Stimulated activated naive CD4-positive, alpha-beta T cell treated with Interleukin-2 at 50 U/mL for 16 hours (primary cell): ENCODE data around the gene SLC18A3.

Experiments used
- DNase-seq: peaks from one replicate; lab custom pipeline; 2025; lab: John Stamatoyannopoulos, UW

SLC18A3 gene

DNA sequence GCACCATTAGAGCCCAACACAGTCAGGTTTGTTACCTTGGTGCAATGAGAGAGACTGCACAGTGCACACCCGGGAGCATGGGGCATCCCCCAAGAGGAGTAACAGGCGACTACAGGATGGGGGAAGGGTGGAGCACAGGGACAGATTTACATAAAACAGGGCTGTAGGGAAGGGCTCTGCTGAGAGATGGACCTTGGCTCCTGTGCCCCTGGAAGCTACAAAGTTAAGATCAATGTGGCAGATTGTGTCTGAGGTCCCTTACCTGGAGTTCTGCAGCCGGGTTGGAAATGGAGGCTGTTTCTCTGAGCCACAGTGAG is 13.7 kb upstream of the SLC18A3 start:
- DNase-seq, result no peak

- no peak for DNase-seq
Observed at GRCh38 chr10:49596836-49597235, 13.3 kb upstream of the SLC18A3 start.

- DNase-seq, result no peak
Observed at GRCh38 chr10:49597426-49598163, 12.5 kb upstream of the SLC18A3 start.

DNA sequence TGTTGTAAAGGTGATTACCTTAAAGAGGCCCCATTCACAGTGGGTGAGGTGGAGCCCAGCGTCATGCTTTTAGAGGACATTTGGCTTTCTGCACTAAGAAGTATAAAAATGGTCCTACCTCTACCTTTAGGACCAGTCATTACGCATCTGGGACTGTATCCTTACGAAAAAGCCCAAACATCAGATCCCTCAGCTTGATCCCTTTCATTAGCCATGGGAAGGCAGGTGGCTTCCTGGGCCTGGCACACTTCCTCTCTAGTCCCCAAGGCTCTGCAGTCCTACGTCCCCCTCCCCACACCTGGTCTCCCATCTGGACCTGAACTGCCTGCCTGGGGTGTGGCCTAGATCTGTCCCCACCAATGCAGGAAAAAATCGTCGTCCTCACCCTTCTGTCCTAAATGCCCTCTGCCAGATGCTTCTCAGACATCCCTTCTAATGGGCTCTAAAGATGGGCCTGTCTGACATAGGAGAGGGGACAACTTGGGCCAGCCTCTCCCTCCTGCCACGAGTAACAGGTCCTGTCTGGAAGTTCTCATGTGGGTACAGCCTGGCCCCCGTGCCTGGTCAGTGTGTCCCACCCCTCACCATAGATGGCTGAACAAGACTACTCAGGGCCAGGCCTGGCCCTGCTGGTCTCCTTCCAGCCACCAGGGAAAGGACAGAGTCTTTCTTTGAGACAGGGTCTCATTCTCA is 11.8 kb upstream of the SLC18A3 start:
- DNase-seq, result no peak

- DNase-seq, result no peak
Observed at GRCh38 chr10:49598986-49599385, 11.1 kb upstream of the SLC18A3 start.

DNA sequence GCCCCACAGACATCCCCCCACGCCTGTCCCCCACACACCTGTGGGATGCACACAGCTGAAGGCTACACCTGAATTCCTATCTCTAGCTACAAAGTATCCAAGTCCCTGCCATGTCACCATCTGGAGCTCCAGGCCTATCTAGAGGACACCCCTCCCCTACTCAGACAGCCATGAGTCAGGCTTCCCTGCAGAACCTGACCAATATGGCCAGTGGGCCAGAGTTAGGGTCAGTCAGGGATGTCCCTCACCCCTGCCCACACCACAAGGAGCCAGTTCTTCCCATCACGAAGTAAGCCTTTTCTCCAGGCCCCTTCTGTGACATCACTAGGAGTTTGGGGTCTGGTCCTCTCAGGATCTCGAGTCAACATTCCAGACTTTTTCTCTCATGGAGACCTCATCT is 10.6 kb upstream of the SLC18A3 start:
- no peak for DNase-seq

- no peak for DNase-seq
Observed at GRCh38 chr10:49600046-49600445, 10.1 kb upstream of the SLC18A3 start.

GRCh38 chr10:49600781-49601400 is 9.2 kb upstream of the SLC18A3 start:
- no peak for DNase-seq

GRCh38 chr10:49601857-49602256 is 8.3 kb upstream of the SLC18A3 start:
- no peak for DNase-seq

DNA sequence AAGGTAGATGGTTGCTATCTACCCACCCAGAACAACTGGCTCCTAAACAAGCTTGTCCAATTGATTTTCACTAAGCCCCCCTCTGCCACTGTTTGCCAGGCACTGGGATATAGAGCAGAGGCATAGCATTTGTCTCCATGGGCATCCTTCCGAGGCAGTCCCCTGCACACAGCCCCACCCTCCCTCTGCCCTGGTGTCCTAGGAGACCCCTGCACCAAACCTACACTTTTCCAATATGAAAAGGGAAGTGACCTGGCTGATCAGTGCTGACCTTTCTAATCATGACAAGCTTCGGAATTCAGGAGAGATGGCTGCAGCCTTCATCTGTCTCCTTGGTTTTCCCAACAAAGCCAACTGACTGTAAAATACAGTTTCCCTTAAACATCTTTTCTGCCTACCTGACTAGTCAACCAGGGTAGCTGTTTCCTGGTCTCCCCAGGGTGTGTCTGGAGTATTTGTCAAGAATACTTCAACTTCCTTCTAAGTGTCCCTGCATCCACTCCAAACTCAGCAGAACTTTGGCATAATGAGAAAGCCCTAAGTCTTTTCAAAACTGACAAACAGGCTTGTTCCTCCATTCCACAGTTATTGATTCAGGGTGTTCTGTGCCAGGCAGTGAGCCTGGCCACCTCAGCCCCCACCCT is 7.6 kb upstream of the SLC18A3 start:
- DNase-seq, result no peak

DNA sequence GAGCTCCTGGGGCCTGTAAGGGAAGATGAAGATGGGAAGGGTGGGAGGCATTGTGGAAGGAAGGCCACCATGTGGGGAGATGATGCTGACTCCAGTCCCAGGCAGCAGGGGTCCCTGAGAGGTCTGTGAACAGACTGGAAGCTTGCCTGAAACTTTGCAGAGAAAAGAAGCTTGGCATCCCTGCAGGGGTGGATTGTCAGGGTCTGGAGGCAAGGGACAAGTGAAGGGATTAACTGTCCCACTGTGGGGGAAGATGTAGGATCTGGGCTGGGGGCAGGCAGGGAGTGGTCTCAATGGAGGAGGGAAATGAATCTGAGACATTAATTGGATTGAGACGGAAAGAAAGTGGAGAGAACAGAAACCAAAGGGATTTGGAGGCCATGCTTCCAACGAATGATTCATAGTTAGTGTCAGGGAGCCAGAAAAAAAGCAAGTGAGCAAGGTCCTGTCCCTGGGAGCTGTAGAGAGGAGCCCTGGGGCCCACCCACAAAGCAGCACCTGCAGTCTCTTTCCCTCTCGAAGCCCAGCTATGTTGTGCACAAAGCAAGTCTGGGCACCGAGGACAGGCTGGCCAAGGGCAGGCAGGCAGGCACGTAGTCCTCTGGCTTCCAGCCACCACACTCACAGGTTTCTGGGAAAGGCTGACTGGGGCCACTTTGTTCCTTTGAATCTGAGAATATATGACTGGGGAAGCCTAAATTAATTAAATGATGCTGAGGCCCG is 4.7 kb upstream of the SLC18A3 start:
- DNase-seq, result no peak

- no peak for DNase-seq
Observed at GRCh38 chr10:49605939-49606509, 4.1 kb upstream of the SLC18A3 start.

GRCh38 chr10:49606981-49607535 is 3.1 kb upstream of the SLC18A3 start:
- peak; percentile 17 for DNase-seq

GRCh38 chr10:49608166-49609005 is 1.7 kb upstream of the SLC18A3 start:
- no peak for DNase-seq

DNA sequence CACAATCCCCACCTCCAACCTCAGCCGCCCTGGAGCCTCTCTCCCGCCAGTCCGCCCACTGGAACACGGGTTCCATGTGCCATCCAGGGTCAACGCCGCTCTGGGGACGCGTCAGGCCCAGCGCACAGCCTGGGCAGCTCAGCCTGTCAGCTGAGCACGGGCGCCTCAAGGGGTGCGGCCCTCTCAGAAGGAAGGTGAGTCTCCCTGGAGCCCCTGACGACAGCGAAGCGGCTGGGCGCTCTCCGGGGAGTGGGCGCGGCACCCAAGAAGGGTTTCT is 1.2 kb upstream of the SLC18A3 start:
- no peak for DNase-seq

GRCh38 chr10:49609283-49610113 is 612 bp upstream of the SLC18A3 start:
- no peak for DNase-seq

GRCh38 chr10:49610458-49611165 is 502 bp downstream of the SLC18A3 start:
- no peak for DNase-seq

- no peak for DNase-seq
Observed at GRCh38 chr10:49611166-49611815, 1.2 kb downstream of the SLC18A3 start.
